ENCODE results near the gene GHDC. TPM values are rescaled to one million over a fixed set of nuclear protein-coding genes. Genes with fewer than 3 reads are reported as not detected.

Gene GHDC
- total RNA-seq, 1 experiment from 2014 or later, result 3.7 TPM

DNA sequence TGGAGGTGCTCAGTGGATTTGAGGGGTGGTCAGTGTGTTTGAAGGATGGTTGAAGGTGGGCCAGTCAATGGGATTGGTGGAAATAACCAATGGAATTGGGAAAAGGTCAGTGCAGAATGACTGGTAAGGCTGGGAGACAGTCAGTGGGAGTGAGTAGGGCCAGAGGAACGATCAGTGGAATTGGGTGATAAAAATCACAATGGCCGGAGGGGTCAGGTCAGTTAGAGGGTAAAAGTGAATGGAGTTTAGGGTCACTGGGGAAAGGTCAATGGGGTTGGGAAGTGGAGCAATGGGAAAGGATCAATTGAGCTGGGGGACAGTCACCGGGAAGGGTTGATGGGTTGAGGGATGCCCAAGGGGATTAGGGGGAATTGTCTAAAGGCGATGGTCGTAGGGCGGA, 28.5 kb downstream of the GHDC start:
- Histone ChIP-seq H3K4me3 (ENCODE audit: low read depth, low read length, poor library complexity, severe bottlenecking) (no peak overlapping the region), H3K27ac (ENCODE audit: low read depth, low read length, poor library complexity, severe bottlenecking) (no peak overlapping the region), H3K27me3 (replicated peaks; ENCODE audit: insufficient read depth, low read depth, low read length, poor library complexity) (no peaks in the 10 kb centered on the region), H3K36me3 (ENCODE audit: insufficient read depth, low read length, poor library complexity, severe bottlenecking) (no peaks in the 10 kb centered on the region), H3K4me1 (ENCODE audit: insufficient read depth, low read length, poor library complexity, severe bottlenecking) (no peaks in the 10 kb centered on the region), H3K9me3 (ENCODE audit: low read depth, low read length, poor library complexity, severe bottlenecking) (no peaks in the 10 kb centered on the region)
- BruUV-seq (replicated peaks), result no TSS peak
- intact Hi-C loops (cut with micrococcal nuclease; ENCODE audit: unreplicated experiment), result no loop called here
- ChIA-PET CTCF (no interaction called here), POLR2A (ENCODE audit: low non-redundant PET) (no interaction called here)
- TF ChIP-seq, protein P1, sequence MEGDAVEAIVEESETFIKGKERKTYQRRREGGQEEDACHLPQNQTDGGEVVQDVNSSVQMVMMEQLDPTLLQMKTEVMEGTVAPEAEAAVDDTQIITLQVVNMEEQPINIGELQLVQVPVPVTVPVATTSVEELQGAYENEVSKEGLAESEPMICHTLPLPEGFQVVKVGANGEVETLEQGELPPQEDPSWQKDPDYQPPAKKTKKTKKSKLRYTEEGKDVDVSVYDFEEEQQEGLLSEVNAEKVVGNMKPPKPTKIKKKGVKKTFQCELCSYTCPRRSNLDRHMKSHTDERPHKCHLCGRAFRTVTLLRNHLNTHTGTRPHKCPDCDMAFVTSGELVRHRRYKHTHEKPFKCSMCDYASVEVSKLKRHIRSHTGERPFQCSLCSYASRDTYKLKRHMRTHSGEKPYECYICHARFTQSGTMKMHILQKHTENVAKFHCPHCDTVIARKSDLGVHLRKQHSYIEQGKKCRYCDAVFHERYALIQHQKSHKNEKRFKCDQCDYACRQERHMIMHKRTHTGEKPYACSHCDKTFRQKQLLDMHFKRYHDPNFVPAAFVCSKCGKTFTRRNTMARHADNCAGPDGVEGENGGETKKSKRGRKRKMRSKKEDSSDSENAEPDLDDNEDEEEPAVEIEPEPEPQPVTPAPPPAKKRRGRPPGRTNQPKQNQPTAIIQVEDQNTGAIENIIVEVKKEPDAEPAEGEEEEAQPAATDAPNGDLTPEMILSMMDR (conservative IDR thresholded peaks at IDR 0.05; ENCODE audit: low read depth, low read length), result no peak
- TF ChIP-seq EZH2 (IDR thresholded peaks at IDR 0.05; ENCODE audit: borderline replicate concordance, low read depth, low read length, poor library complexity, severe bottlenecking), result no peak
- DNase-seq (ENCODE audit: low spot score), result no peak

DNA sequence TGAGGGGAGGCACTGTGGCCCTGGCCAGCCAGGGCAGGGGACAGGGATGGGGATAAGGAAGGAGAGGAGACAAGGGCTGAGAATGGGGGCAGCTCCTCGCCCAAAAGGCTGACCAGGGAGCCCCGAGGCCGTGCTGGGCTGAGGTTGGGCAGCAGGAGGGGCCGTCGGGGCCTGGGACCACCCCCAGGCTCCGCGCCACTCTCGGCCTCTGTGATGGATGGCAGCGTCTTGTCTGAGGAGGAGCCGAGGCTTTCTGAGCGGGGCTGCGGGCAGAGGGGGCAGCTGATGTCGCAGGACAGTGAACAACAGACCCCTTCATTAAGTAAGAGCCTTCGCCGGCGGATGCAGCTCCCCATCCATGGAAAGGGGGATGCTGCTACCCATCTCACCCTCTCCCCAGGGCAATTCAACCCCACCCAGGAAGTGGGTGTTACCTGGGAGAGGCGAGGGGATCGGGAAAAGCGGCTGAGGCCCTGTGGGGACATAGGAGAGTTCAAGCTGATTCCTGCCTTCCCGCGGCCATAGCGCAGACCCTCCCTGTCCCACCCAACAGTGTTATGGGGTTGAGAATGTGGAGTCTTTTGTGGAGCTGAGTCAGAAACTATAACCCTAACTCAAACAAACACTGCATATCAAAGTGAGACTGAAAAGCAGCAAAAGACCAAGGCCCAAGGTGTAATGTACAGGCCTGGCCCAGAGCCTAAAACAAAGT, 30.4 kb downstream of the GHDC start:
- intact Hi-C loops (cut with micrococcal nuclease; ENCODE audit: unreplicated experiment), result no loop called here
- H3K27me3 ChIP-seq (replicated peaks; ENCODE audit: insufficient read depth, low read depth, low read length, poor library complexity), result no peaks in the 10 kb centered on the region
- no peaks in the 10 kb centered on the region for H3K36me3 ChIP-seq (ENCODE audit: insufficient read depth, low read length, poor library complexity, severe bottlenecking)
- H3K9me3 ChIP-seq (ENCODE audit: low read depth, low read length, poor library complexity, severe bottlenecking), result no peaks in the 10 kb centered on the region
- POLR2A ChIA-PET (ENCODE audit: low non-redundant PET), result no interaction called here
- H3K4me1 ChIP-seq (ENCODE audit: insufficient read depth, low read length, poor library complexity, severe bottlenecking), result no peaks in the 10 kb centered on the region
- no peak overlapping the region for H3K4me3 ChIP-seq (ENCODE audit: low read depth, low read length, poor library complexity, severe bottlenecking)
- no peak for DNase-seq (ENCODE audit: low spot score)
- no TSS peak for BruUV-seq (replicated peaks)
- TF ChIP-seq, protein P1 (conservative IDR thresholded peaks at IDR 0.05; ENCODE audit: low read depth, low read length), result no peak
- no peak for TF ChIP-seq EZH2 (IDR thresholded peaks at IDR 0.05; ENCODE audit: borderline replicate concordance, low read depth, low read length, poor library complexity, severe bottlenecking)
- CTCF ChIA-PET, result no interaction called here
- H3K27ac ChIP-seq (ENCODE audit: low read depth, low read length, poor library complexity, severe bottlenecking), result no peak overlapping the region

GRCh38 chr17:42163113-42163512, 31.2 kb downstream of the GHDC start:
- intact Hi-C loops (cut with micrococcal nuclease; ENCODE audit: unreplicated experiment), result no loop called here
- TF ChIP-seq EZH2 (IDR thresholded peaks at IDR 0.05; ENCODE audit: borderline replicate concordance, low read depth, low read length, poor library complexity, severe bottlenecking), result no peak
- TF ChIP-seq, protein P1 (conservative IDR thresholded peaks at IDR 0.05; ENCODE audit: low read depth, low read length), result peak; percentile 55
- DNase-seq (ENCODE audit: low spot score), result no peak
- ChIA-PET POLR2A (ENCODE audit: low non-redundant PET) (no interaction called here), CTCF (no interaction called here)
- no peaks in the 10 kb centered on the region for H3K27me3 ChIP-seq (replicated peaks; ENCODE audit: insufficient read depth, low read depth, low read length, poor library complexity)
- no peaks in the 10 kb centered on the region for H3K4me1 ChIP-seq (ENCODE audit: insufficient read depth, low read length, poor library complexity, severe bottlenecking)
- H3K36me3 ChIP-seq (ENCODE audit: insufficient read depth, low read length, poor library complexity, severe bottlenecking), result no peaks in the 10 kb centered on the region
- BruUV-seq (replicated peaks), result no TSS peak
- H3K27ac ChIP-seq (ENCODE audit: low read depth, low read length, poor library complexity, severe bottlenecking), result no peak overlapping the region
- no peaks in the 10 kb centered on the region for H3K9me3 ChIP-seq (ENCODE audit: low read depth, low read length, poor library complexity, severe bottlenecking)
- no peak overlapping the region for H3K4me3 ChIP-seq (ENCODE audit: low read depth, low read length, poor library complexity, severe bottlenecking)
